PFSK-1 (cell line): ENCODE measurements around the gene TM2D3.
A peak's percentile ranks its signal among the peaks of the same experiment; 100 is the strongest.

Experiments used
- FOXP2 ChIP-seq: optimal IDR thresholded peaks from 2 replicates; pipeline ENCODE3; 2011; ENCODE audit warnings: borderline replicate concordance, control low read depth, inconsistent platforms; ENCODE audit not compliant: insufficient read depth; ENCODE audit errors: extremely low read length, extremely low read depth
- POLR2AphosphoS5 ChIP-seq: IDR thresholded peaks from 2 replicates; pipeline ENCODE4 v1.6.1; 2012; ENCODE audit warnings: low read depth, mild to moderate bottlenecking, control low read depth, low read length, moderate library complexity
- SIN3A ChIP-seq: IDR thresholded peaks from 2 replicates; pipeline ENCODE4 v1.6.1; 2012; ENCODE audit warnings: mild to moderate bottlenecking, low read length, moderate library complexity, borderline replicate concordance; ENCODE audit not compliant: insufficient read depth
- TAF1 ChIP-seq: IDR thresholded peaks from 2 replicates; pipeline ENCODE4 v1.6.1; 2012; ENCODE audit warnings: low read length, control low read depth, borderline replicate concordance; ENCODE audit not compliant: insufficient read depth
- TF ChIP-seq, protein P1 (sequence below), 2 experiments: IDR thresholded peaks; 2 replicates each; pipeline versions ENCODE4 v1.6.1 to v1.8.0; 2011 to 2012; ENCODE audit warnings: low read depth in 2 of 2, low read length in 2 of 2, control low read depth in 1 of 2, inconsistent platforms in 1 of 2, mild to moderate bottlenecking in 1 of 2, moderate library complexity in 1 of 2; ENCODE audit not compliant: insufficient read depth in 1 of 2

TM2D3 gene

DNA sequence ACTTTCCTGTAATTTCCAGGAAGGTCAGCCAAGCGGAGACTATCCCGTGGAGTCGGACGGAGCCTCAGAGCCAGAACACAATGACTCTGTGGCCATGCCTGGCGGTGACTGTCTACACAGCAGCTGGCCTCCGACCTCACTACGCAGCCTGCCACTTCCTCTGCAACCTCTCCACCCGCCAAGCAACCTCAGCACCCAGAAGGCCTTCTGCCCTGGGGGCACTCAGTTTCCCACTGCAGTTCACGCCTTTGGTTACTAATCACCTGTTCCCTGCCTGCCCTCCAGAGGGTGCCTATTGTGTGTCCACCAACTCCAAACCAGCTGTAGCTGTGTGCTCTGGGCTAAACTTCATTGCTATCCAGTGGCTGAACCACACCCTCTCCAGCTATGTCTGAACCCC lies 44.0 kb downstream of the TM2D3 start:
- peak; percentile 79 for TF ChIP-seq FOXP2
- TF ChIP-seq, protein P1, sequence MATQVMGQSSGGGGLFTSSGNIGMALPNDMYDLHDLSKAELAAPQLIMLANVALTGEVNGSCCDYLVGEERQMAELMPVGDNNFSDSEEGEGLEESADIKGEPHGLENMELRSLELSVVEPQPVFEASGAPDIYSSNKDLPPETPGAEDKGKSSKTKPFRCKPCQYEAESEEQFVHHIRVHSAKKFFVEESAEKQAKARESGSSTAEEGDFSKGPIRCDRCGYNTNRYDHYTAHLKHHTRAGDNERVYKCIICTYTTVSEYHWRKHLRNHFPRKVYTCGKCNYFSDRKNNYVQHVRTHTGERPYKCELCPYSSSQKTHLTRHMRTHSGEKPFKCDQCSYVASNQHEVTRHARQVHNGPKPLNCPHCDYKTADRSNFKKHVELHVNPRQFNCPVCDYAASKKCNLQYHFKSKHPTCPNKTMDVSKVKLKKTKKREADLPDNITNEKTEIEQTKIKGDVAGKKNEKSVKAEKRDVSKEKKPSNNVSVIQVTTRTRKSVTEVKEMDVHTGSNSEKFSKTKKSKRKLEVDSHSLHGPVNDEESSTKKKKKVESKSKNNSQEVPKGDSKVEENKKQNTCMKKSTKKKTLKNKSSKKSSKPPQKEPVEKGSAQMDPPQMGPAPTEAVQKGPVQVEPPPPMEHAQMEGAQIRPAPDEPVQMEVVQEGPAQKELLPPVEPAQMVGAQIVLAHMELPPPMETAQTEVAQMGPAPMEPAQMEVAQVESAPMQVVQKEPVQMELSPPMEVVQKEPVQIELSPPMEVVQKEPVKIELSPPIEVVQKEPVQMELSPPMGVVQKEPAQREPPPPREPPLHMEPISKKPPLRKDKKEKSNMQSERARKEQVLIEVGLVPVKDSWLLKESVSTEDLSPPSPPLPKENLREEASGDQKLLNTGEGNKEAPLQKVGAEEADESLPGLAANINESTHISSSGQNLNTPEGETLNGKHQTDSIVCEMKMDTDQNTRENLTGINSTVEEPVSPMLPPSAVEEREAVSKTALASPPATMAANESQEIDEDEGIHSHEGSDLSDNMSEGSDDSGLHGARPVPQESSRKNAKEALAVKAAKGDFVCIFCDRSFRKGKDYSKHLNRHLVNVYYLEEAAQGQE (IDR thresholded peaks at IDR 0.05; ENCODE audit: insufficient read depth in 1 of 2, low read depth in 2 of 2, low read length in 2 of 2): no peak

DNA sequence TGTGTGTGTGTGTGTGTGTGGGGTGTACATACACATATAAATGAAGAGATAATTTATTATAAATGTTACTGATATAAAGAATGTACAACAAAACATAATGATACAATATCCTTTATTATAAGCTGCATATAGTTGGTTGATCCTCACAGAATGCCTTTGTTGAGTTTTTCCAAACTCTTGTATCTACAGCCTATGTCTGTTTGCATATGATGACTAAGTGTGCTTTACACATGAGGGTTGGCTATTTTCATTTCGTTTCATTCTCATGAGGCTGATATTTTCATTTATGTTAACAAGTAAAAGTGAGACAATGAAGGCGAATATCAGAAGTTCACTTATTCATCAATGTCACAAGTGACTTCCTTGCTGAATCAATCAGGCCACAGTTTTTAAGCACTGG lies 45.1 kb downstream of the TM2D3 start:
- TF ChIP-seq SIN3A (no peak), POLR2AphosphoS5 (no peak), TAF1 (no peak), FOXP2 (no peak)
- TF ChIP-seq, protein P1 (IDR thresholded peaks at IDR 0.05; ENCODE audit: insufficient read depth in 1 of 2, low read depth in 2 of 2, low read length in 2 of 2): no peak

- TF ChIP-seq, protein P1 (IDR thresholded peaks at IDR 0.05; ENCODE audit: insufficient read depth in 1 of 2, low read depth in 2 of 2, low read length in 2 of 2): no peak
- no peak for TF ChIP-seq FOXP2
- no peak for TF ChIP-seq TAF1
- TF ChIP-seq SIN3A: no peak
- TF ChIP-seq POLR2AphosphoS5: no peak
These were observed 47.9 kb downstream of the TM2D3 start for GRCh38 chr15:101604124-101604874.

- TF ChIP-seq FOXP2 (no peak), SIN3A (no peak), POLR2AphosphoS5 (no peak), TAF1 (no peak)
- TF ChIP-seq, protein P1 (IDR thresholded peaks at IDR 0.05; ENCODE audit: insufficient read depth in 1 of 2, low read depth in 2 of 2, low read length in 2 of 2): no peak
These were observed 49.4 kb downstream of the TM2D3 start for GRCh38 chr15:101602801-101603200.

DNA sequence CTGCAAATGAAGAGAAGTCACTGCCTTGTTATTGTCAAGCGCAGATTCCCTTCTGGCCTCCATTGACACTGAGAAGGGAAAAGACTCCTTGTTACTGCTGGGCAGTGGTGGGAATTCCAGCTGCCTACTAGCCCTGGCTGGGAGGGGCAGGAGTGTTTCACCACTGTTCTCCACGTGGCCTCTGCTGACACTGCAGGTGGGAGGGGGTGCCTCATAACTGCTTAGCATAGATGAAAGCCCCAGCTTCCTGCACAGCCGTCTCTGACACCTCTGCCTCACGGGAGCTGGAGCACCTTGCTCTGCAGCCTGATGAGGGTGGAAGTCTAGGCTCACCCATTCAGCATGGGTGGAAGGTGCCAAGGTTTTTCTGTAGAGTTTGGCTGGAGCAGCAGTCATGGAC lies 52.1 kb downstream of the TM2D3 start:
- TF ChIP-seq POLR2AphosphoS5 (no peak), SIN3A (no peak), TAF1 (no peak), FOXP2 (no peak)
- TF ChIP-seq, protein P1 (IDR thresholded peaks at IDR 0.05; ENCODE audit: insufficient read depth in 1 of 2, low read depth in 2 of 2, low read length in 2 of 2): no peak
